ENCODE measurements around the gene ARL17A. TPM values are rescaled to one million over a fixed set of nuclear protein-coding genes. Genes with fewer than 3 reads are reported as not detected.
A peak's percentile ranks its signal among the peaks of the same experiment; 100 is the strongest.
"Not testable (repeated sequence)": the region's sequence is repeated elsewhere in the genome, so short reads cannot be mapped to it uniquely, and the experiment has no call there.

Gene ARL17A
- 1 to 10 TPM; 6.0 to 6.2 TPM for total RNA-seq

DNA sequence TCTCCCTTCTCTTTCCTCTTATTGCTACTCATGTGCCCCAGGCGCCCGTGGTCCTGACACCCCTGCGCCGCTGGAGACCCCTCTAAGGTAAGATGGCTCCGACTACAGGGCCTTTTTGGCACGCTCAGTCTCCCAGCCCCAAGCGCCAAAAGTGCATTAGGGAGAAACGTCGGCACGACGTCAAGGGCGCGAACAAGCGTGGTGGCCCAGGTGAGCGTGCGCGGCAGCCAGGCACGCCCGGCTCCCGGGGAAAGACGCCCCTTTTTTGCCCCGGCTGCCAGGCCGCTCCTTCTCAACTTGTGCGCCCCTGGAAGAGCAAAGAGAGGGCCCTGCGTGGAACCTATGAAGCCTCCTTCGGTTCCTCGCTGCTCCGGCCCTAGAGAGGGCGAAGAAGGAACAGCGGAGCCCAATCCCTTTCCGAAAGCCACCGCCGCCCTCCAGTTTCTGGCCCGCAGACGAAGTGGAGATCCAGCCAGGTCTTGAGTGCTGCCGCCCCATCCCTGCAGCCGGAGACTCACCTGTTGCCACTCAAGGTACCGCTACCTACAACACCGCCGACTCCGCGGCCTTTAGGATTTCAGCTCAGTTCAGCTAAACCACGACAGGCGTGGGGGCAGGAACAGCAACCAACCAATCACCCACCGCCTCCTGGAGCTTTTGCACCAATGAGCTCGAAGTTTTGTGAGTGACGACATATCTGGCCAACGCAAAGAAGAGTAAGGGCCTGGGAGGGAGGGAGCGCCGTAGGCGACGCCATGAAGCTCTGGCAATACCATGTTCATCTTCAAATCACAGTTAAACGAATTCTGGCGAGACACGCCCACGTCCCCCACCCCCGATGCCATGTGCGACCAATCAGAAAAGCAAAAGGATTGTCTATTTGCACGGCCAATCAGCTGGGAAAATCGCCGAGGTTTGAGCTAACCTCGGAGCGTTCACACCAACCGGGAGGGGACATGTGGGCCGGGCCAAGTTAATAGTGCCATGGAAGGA lies at the start of gene ARL17A:
ARL17A (minus strand) TSS at position 609 of the 993 bp plus-strand sequence. CDS start 3,369 bp downstream, outside the sequence.
- not testable (repeated sequence) for H3K27me3 ChIP-seq, H3K4me1 ChIP-seq, H3K36me3 ChIP-seq, H3K9me3 ChIP-seq
- Histone ChIP-seq H3K27ac (peak within 1 kb of the TSS in 1 of 2 donors; percentile 58), H3K4me3 (peak within 1 kb of the TSS; percentile 11 to 22)
- DNase-seq (ENCODE audit: low spot score) = peak; percentile 86

DNA sequence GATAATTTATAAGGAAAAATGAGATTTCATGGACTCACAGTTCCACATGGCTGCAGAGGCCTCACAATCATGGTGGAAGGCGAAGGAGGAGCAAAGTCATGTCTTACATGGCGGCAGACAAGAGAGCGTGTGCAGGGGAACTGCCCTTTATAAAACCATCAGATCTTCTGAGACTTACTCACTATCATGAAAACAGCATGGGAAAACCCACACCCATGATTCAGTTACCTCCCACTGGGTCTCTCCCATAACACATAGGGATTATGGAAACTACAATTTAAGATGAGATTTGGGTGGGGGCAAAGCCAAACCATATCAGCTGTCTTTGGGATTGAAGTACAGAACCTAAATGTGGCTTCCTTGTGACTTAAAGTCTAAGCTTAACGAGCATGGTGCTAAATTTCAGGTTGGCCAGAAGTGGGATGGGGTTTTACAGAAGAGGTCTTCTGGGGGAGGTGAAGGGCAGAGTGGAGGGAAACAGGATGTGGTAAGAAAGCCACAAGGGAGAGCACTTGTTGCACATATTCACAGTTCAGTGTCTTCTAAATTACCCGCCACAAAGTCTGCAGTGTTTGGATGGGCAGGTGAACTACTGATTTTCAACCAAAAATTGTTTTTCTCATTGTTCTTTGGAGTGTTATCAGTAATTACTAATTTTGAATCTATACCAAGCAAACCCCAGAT lies 49.4 kb upstream of the ARL17A start:
- not testable (repeated sequence) for H3K27me3 ChIP-seq; H3K4me3 ChIP-seq; H3K27ac ChIP-seq; H3K4me1 ChIP-seq; H3K9me3 ChIP-seq; H3K36me3 ChIP-seq; DNase-seq (ENCODE audit: low spot score)

GRCh38 chr17:46627452-46627851 lies 48.0 kb upstream of the ARL17A start:
- H3K4me3 ChIP-seq; H3K9me3 ChIP-seq; H3K4me1 ChIP-seq; DNase-seq (ENCODE audit: low spot score); H3K36me3 ChIP-seq; H3K27ac ChIP-seq; H3K27me3 ChIP-seq: not testable (repeated sequence)

GRCh38 chr17:46624726-46625125 lies 45.2 kb upstream of the ARL17A start:
- H3K27me3 ChIP-seq; H3K4me3 ChIP-seq; H3K36me3 ChIP-seq; H3K27ac ChIP-seq; H3K9me3 ChIP-seq; H3K4me1 ChIP-seq; DNase-seq (ENCODE audit: low spot score): not testable (repeated sequence)

DNA sequence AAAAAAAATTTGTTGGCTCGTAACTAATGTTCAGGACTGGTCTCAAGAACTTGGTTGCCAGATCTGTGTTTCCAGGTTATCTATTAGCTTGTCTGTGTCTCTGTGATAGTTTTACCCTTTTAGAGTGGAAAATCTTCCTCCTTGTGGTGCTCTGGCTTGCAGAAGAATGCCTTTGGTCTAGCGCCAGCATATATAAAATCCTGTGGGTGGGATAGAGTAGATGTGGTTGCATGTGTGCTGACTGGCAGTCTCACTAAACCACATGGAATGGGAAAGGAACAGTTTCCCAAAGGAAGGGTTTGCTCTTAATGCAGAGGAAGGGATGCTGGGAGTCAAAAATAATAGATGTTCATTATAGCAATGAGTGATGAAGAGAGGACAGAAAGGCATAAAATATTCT lies 44.3 kb upstream of the ARL17A start:
- not testable (repeated sequence) for H3K36me3 ChIP-seq; H3K27me3 ChIP-seq; DNase-seq (ENCODE audit: low spot score)

GRCh38 chr17:46618975-46619374 lies 39.5 kb upstream of the ARL17A start:
- not testable (repeated sequence) for H3K9me3 ChIP-seq; H3K36me3 ChIP-seq; H3K27ac ChIP-seq; H3K4me1 ChIP-seq; DNase-seq (ENCODE audit: low spot score); H3K27me3 ChIP-seq; H3K4me3 ChIP-seq

More for the DNA sequence above, 44.3 kb upstream of the ARL17A start:
- not testable (repeated sequence) for H3K9me3 ChIP-seq, H3K4me3 ChIP-seq, H3K4me1 ChIP-seq, H3K27ac ChIP-seq

- H3K27ac ChIP-seq; H3K36me3 ChIP-seq; H3K27me3 ChIP-seq; H3K4me3 ChIP-seq; H3K4me1 ChIP-seq; H3K9me3 ChIP-seq; DNase-seq (ENCODE audit: low spot score): not testable (repeated sequence)
Observed at GRCh38 chr17:46617121-46617520, 37.6 kb upstream of the ARL17A start.

GRCh38 chr17:46613876-46614275 lies 34.4 kb upstream of the ARL17A start:
- not testable (repeated sequence) for H3K27ac ChIP-seq; H3K36me3 ChIP-seq; H3K4me3 ChIP-seq; H3K9me3 ChIP-seq; H3K27me3 ChIP-seq; DNase-seq (ENCODE audit: low spot score); H3K4me1 ChIP-seq

- DNase-seq (ENCODE audit: low spot score); H3K4me3 ChIP-seq; H3K4me1 ChIP-seq; H3K27me3 ChIP-seq; H3K9me3 ChIP-seq; H3K36me3 ChIP-seq; H3K27ac ChIP-seq: not testable (repeated sequence)
Observed at GRCh38 chr17:46611304-46611703, 31.8 kb upstream of the ARL17A start.

- not testable (repeated sequence) for H3K27ac ChIP-seq; DNase-seq (ENCODE audit: low spot score); H3K27me3 ChIP-seq; H3K4me3 ChIP-seq; H3K36me3 ChIP-seq; H3K4me1 ChIP-seq; H3K9me3 ChIP-seq
Observed at GRCh38 chr17:46603125-46603524, 23.6 kb upstream of the ARL17A start.

DNA sequence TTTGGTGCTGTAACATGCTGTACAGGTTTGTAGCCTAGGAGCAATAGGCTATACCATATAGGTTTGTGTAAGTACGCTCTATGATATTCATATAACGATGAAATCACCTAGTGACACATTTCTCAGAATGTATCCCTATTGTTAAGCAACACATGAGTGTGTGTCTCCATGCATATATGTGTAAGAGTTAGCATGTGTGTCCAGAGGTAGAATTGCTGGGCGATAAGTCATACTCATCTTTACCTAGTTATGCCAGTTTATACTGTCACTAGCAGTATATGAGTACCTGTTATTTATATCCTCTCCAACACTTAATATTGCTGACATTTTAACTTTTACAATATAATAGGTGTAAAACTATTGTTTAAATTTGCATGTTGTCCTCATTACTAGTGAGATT lies 21.3 kb upstream of the ARL17A start:
- DNase-seq (ENCODE audit: low spot score) = not testable (repeated sequence)

GRCh38 chr17:46598344-46598931 lies 18.9 kb upstream of the ARL17A start:
- H3K4me3 ChIP-seq; DNase-seq (ENCODE audit: low spot score); H3K36me3 ChIP-seq; H3K27ac ChIP-seq; H3K9me3 ChIP-seq; H3K4me1 ChIP-seq; H3K27me3 ChIP-seq: not testable (repeated sequence)

More for the DNA sequence above, 21.3 kb upstream of the ARL17A start:
- not testable (repeated sequence) for H3K27me3 ChIP-seq, H3K27ac ChIP-seq, H3K36me3 ChIP-seq, H3K4me3 ChIP-seq, H3K4me1 ChIP-seq, H3K9me3 ChIP-seq

DNA sequence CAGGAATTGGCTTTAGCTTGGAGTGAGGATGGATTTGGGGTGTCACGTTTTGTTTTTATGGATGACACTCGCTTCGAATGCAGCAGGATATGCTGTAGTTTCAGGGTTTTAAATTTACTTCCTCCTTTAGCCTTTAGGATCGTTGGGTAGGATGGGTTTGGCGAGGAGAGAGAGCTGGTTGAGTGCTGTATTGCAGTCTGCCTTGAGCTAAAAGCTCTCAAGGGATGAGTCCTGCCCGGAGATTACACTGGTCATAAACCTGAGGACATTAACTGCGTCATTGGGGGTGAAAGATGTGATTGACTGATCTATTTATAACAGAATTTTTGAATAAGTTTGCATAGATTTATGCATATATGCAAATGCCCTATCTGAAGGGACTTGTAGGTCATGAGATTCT lies 11.8 kb upstream of the ARL17A start:
- not testable (repeated sequence) for DNase-seq (ENCODE audit: low spot score); H3K27me3 ChIP-seq; H3K36me3 ChIP-seq

GRCh38 chr17:46590157-46591146 lies 11.0 kb upstream of the ARL17A start, which contains the start of gene NSF:
NSF (plus strand) TSS chr17:46590669; CDS start chr17:46590776, 107 bp downstream.
- DNase-seq (ENCODE audit: low spot score); H3K4me3 ChIP-seq; H3K27ac ChIP-seq; H3K9me3 ChIP-seq; H3K4me1 ChIP-seq; H3K36me3 ChIP-seq; H3K27me3 ChIP-seq: not testable (repeated sequence)

More for the DNA sequence above, 11.8 kb upstream of the ARL17A start:
- not testable (repeated sequence) for H3K4me3 ChIP-seq, H3K9me3 ChIP-seq, H3K27ac ChIP-seq, H3K4me1 ChIP-seq

Data from right atrium auricular region (tissue), 2 donors.